ENCODE results near the gene FBXL12.
"Not testable (repeated sequence)": the region's sequence is repeated elsewhere in the genome, so short reads cannot be mapped to it uniquely, and the experiment has no call there.

Gene FBXL12

GRCh38 chr19:9827289-9828238 lies 8.7 kb upstream of the FBXL12 start, which contains the start of gene UBL5:
TSS of gene UBL5 (plus strand) at chr19:9827918. CDS start at chr19:9828338, 420 bp downstream.
- peak; percentile 95 for DNase-seq (ENCODE audit: extremely low spot score)
- ChIA-PET POLR2A (interaction anchor here (0.6 kb wide), 2 partner anchors 395 to 695 kb away, joined by 5 to 8 read pairs; no protein-coding TSS in a partner anchor), CTCF (interaction anchor here (0.6 to 1.2 kb wide), 5 partner anchors 8 to 623 kb away, joined by 3 to 5 read pairs (median 3); partner anchors contain the start of gene PIN1)
- TF ChIP-seq CTCF (IDR thresholded peaks at IDR 0.05; ENCODE audit: control extremely low read depth, extremely low read depth, low read depth, missing control alignments), result no peak

- ChIA-PET POLR2A (no interaction called here), CTCF (no interaction called here)
- TF ChIP-seq CTCF (IDR thresholded peaks at IDR 0.05; ENCODE audit: control extremely low read depth, extremely low read depth, low read depth, missing control alignments), result no peak
- no peak for DNase-seq (ENCODE audit: extremely low spot score)
These were observed 4.9 kb upstream of the FBXL12 start for GRCh38 chr19:9823816-9824215.

GRCh38 chr19:9820034-9820433 lies 1.2 kb upstream of the FBXL12 start:
- POLR2A ChIA-PET; CTCF ChIA-PET; DNase-seq (ENCODE audit: extremely low spot score): not testable (repeated sequence)

GRCh38 chr19:9819596-9819909 lies 674 bp upstream of the FBXL12 start:
- POLR2A ChIA-PET, result interaction anchor here (0.8 kb wide), 1 partner anchor 20 kb away, joined by 9 read pairs; no protein-coding TSS in a partner anchor
- no peak for DNase-seq (ENCODE audit: extremely low spot score)
- TF ChIP-seq CTCF (IDR thresholded peaks at IDR 0.05; ENCODE audit: control extremely low read depth, extremely low read depth, low read depth, missing control alignments), result no peak
- CTCF ChIA-PET, result interaction anchor here (2.0 kb wide), 1 partner anchor 194 kb away, joined by 4 read pairs; no protein-coding TSS in a partner anchor

- DNase-seq (ENCODE audit: extremely low spot score), result no peak
- CTCF ChIA-PET, result interaction anchor here (2.0 kb wide), 1 partner anchor 192 kb away, joined by 4 read pairs; no protein-coding TSS in a partner anchor
- no peak for TF ChIP-seq CTCF (IDR thresholded peaks at IDR 0.05; ENCODE audit: control extremely low read depth, extremely low read depth, low read depth, missing control alignments)
- POLR2A ChIA-PET, result interaction anchor here (0.9 kb wide), 1 partner anchor 8 kb away, joined by 4 read pairs; no protein-coding TSS in a partner anchor
These were observed 625 bp downstream of the FBXL12 start for GRCh38 chr19:9818175-9818733.

- no peak for TF ChIP-seq CTCF (IDR thresholded peaks at IDR 0.05; ENCODE audit: control extremely low read depth, extremely low read depth, low read depth, missing control alignments)
- POLR2A ChIA-PET, result no interaction called here
- CTCF ChIA-PET, result no interaction called here
- DNase-seq (ENCODE audit: extremely low spot score), result no peak
These were observed 7.7 kb downstream of the FBXL12 start for GRCh38 chr19:9811139-9811538.

All from GM10248 (cell line).